GM19023 (cell line): ENCODE measurements around the gene MAPK1IP1L.
"Not testable (repeated sequence)": the region's sequence is repeated elsewhere in the genome, so short reads cannot be mapped to it uniquely, and the experiment has no call there.

ENCODE experiments used
- ATAC-seq: cut with Tn5 transposase; IDR thresholded peaks from one replicate; pipeline ENCODE4 v1.9.1; 2021; ENCODE audit warnings: mild to moderate bottlenecking, moderate library complexity; ENCODE audit not compliant: unreplicated experiment

The MAPK1IP1L gene

GRCh38 chr14:55051423-55052268 lies at the start of gene MAPK1IP1L:
TSS of gene MAPK1IP1L (plus strand) at chr14:55051647. CDS start at chr14:55061684, 10,037 bp downstream.
- peak; percentile 90 for ATAC-seq

DNA sequence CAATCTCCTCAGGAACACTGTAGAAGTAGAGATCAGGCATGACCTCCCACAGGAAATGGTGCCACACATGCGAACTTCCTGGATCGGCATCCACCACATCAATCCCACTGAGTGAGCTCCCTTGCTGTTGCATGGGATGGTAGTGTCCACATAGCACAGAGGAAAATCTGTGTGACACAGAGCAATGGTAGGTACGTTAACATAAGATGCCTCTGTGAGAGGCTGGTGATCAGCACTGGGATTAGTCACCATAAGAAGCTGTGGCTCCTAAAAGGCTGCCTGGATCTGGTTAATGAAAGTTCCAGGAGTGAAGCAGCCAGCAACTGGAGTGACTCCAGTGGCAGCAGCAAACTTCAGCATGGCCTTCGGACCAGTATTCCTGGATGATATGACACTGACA lies 46.4 kb upstream of the MAPK1IP1L start:
- no peak for ATAC-seq

GRCh38 chr14:55015006-55015405 lies 36.4 kb upstream of the MAPK1IP1L start:
- ATAC-seq: no peak

DNA sequence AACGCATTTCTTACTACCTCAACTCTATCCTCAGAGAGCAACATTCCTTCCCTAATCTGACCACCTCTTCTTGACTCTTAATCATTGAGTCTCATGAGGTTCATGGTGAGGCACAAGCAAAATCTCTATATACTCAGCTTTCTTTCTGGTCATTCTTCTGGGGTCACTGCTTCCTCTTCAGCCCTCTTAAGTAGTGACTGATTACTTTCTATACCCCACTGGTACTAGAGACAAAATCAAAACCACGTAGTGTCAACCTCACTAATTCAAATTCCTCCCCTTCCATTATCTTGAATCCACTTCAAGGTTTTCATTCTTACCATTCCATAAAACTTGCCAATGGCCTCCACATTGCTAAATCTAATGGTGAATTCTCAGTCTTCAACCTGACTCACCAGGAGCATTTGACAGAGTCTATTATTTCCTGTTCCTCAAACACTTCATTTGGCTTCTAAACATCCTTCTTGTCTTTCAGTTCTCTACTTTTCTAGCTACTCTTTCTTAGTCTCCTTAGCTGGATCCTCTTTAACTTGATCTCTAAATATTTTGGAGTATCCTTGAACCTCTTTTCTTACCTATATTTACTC lies 31.4 kb upstream of the MAPK1IP1L start:
- ATAC-seq: no peak

DNA sequence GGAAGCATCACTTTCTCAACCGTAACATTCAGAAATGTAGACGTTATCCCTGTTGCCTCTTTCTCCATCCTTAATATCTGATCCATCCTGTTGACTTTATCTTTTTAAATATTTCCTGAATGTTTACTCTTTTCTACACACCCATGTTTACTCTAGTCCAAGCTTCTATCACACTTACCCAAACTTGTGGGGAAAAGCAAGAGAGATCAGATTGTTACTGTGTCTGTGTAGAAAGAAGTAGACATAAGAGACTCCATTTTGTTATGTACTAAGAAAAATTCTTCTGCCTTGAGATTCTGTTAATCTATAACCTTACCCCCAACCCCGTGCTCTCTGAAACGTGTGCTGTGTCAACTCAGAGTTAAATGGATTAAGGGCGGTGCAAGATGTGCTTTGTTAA lies 27.1 kb upstream of the MAPK1IP1L start:
- not testable (repeated sequence) for ATAC-seq

DNA sequence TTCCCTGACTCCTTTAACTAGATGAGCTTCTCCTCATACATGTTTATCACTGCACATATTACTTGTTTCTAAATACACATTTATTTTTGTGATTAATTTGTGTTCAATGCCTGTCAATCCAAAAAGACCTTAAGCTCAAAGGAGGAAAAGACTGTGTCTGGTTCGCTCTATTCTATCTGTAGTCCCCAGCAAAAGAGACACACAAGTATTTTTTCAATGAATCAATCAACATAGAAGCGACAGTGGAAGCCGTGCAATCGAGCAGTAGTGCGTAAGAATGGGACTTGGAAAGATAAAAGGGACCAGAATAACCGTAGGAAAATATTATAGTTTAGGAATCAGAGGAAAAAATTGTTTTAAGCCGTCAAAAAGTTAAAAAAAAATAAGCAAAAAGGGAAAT lies 25.5 kb upstream of the MAPK1IP1L start:
- no peak for ATAC-seq

DNA sequence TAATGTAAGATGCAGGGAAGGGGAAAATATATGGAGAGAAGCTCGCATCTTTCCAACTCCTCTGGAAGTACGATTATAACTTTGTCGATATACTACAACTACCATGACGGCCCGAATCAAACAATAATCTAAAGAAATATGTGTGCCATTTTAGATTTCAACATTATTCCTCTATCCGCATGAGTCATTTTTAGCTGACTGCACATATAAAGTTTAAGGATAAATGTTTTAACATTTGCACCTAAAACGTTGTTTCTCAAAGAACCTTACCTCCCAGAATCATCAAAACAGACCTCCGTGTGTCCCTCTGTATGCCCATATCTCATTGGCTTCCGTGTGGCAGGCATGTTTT lies 25.0 kb upstream of the MAPK1IP1L start:
- ATAC-seq: no peak

DNA sequence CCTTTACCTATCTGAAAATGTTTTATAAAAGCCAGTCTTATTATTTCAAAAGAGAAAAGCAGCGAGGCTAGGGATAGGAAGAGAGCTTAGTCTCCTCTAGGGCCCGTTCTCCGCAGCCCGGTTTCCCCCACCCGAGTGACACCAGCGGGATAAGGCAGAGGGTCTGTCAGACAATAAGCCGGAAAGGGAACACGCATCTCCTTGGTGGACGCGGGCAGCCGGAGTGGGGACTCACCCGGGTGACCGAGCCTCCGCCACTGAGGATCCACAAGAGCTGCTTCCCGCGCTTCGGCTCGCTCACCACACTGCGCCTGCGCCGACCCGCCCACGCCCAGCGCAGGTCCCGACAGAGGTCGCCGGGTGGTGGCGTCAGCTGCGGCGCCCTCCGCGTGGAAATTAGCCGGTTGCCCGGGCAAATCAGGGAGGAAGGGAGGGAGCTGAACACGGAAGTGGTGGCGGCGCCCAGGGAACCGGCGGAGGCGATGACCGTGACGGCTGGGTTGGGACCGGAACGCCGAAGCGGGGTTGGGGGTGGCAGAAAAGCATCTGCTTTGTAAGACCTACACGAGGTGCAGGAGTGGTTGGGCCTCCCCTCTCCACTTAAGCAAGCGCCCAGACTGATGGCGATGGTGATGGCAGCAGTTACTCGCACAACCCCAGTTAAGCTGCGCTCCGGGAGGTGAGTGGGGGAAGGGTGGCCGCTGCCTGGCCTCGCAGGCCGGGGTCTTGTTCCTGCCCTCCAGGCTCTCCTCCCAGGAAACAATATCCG lies 24.5 kb upstream of the MAPK1IP1L start, which contains the start of the genes SOCS4 and WDHD1:
SOCS4 (plus strand) TSS at position 444 of the 769 bp plus-strand sequence. CDS start 15,806 bp downstream, outside the sequence.
WDHD1 (minus strand) TSS at position 307 of the 769 bp plus-strand sequence. CDS start 312 bp downstream, outside the sequence.
- ATAC-seq: peak; percentile 96

- no peak for ATAC-seq
Measured at GRCh38 chr14:55028066-55028465, 23.4 kb upstream of the MAPK1IP1L start.

GRCh38 chr14:55028476-55028875 lies 23.0 kb upstream of the MAPK1IP1L start:
- ATAC-seq: no peak

- ATAC-seq: no peak
Measured at GRCh38 chr14:55031190-55031589, 20.3 kb upstream of the MAPK1IP1L start.

- not testable (repeated sequence) for ATAC-seq
Measured at GRCh38 chr14:55037995-55038394, 13.5 kb upstream of the MAPK1IP1L start.

DNA sequence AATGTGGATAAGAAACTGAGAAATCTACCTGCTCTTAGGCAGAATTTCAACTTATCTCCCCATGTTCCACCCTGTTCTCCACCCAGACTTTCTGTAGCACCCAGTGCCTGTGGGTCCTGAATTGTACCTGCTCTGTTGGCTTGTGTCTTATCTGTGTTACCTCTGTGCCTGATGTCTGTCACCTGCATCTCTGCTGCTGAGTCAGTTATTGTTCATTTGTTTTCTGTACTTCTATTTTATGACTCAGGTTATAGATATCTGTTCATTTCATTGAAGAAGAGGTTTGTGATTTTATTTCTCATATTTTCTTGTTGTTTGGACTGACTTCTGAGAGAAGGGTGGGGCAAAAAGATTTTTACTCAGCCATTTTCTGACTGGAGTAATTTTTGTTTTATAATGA lies 12.7 kb upstream of the MAPK1IP1L start:
- ATAC-seq: no peak

DNA sequence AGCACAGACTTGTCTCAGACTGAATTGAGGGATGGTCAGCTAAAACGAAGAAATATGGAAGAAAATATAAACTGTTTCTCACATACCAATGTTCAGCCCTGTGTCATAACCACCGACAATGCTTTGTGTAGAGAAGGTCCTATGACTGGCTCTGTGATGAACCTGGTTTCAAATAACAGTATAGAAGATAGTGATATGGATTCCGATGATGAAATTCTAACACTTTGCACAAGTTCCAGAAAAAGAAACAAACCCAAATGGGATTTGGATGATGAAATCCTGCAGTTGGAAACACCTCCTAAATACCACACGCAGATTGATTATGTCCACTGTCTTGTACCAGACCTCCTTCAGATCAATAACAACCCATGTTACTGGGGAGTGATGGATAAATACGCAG lies 7.9 kb upstream of the MAPK1IP1L start:
- ATAC-seq: no peak

- no peak for ATAC-seq
Measured at GRCh38 chr14:55045087-55045486, 6.4 kb upstream of the MAPK1IP1L start.

DNA sequence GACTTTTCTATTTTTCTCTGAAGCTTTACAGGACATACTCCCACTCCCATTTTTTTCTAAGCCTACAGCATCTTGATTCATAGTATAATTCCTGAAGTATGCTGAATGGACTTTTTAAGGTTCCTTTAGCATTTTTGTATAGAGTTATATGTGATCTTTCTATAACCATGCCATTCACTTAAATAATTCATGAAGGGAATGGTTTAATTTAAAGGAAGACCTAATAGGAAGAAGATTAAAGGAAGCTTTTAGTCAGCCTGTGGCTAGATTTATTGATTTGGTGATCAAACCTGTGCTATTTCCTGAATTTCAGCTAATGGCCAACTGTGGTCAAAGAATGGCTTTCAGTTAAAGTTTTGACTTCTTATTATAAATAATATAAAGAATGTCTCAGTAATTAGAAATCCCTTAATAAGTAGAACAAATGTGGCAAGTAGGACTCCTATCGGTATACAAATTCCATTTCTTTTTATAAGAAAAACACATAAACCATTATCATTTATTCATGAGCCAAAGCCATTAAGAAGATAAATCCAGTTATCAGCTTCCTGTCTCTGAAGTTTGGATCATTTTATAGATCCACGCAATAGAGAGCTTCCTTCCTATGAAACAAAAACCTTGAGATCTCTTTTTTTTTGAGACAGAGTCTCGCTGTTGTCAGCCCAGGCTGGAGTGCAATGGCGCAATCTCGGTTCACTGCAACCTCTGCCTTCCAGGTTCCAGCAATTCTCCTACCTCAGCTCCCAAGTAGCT lies 4.0 kb upstream of the MAPK1IP1L start:
- ATAC-seq: no peak

- ATAC-seq: no peak
Measured at GRCh38 chr14:55048900-55049436, 2.5 kb upstream of the MAPK1IP1L start.

DNA sequence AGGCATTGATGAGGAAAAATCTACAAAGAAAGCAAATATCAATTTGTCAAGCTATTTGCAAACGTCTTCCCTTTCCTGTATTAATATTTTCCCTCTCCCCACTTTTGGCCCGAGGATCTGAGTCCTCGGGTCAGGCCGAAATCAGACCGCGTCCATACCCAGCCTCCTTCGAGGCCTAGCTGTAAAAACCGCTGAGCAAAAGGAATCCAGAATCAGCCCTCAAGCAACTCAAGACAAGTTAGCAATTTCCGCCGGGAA lies 353 bp upstream of the MAPK1IP1L start:
- ATAC-seq: peak; percentile 24

DNA sequence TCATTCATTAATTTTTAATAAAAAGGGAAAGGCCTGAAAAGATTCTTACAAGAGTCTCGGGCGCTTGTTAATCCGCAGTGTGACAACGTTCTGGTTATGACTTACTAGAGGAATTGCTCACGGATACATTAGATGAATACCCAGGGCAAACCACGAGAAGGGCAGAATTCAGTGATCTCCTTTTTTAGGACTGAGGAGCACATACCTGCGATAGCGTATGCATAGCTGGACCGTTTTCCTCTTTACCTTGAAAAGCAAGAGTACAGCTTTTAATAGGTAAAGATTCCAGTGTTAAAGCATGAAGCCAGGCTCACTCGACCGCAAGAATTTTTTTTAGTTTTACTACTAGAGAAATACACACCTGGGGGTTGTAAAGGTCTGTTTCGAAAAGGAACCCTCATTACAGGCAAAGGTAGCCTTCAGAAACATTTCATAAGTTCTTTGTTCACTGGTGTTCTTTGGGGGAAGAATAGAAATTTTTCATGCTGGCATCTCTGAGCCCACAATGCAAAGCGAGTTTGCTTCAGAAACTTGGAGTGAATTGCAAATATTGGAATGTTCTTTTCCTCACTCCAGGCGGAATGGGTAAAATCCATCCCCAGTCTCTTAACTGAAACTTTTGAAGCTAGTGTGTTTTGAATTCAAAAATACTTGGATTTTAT lies 953 bp downstream of the MAPK1IP1L start:
- no peak for ATAC-seq

DNA sequence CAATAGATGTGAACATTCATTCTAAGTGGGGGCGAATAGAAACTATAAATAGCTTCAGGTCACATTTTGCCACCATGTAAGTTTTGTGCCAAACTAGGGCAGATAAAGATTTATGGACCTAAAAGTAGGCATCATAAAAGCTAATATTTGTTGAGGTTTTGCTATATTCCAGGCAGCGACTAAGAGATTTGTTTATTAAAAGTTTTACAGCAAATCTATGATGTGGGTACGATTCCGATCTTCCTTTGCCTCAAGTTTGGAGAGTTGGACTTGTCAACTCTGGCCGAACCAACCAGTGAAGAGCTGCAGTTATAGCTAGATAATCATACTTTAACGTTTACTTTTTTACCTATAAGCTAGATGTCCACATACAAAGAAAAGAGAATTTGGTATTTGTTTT lies 1.6 kb downstream of the MAPK1IP1L start:
- no peak for ATAC-seq
